Measurements from ENCODE around the gene FCHO1. TPM values are rescaled to one million over a fixed set of nuclear protein-coding genes. Genes with fewer than 3 reads are reported as not detected.

FCHO1 gene
- total RNA-seq, 2 experiments from 2014 or later, result 85.6 to 107 TPM

DNA sequence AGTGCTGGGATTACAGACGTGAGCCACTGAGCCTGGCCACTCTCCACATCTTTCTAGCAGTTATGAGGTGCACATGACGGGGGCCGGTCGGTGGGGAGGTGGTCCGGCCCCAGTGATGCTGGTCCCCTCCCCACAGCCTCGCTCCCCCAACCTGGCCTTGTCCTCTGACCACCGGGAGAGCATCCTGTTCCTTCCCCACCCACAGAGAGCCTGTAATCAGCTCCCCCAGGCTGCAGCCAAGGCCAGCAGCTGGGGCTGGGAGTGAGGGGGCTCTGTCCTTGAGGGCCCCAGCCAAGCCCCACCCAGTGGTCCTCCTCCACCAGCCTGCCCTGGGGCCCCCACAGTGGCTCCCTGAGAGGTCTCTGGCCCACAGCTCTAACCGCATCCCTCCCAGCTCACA, 73.1 kb downstream of the FCHO1 start:
- Histone ChIP-seq H3K4me1 (ENCODE audit: insufficient read depth, low read length, poor library complexity, severe bottlenecking) (no peaks in the 10 kb centered on the region), H3K27ac (ENCODE audit: low read depth, low read length, poor library complexity, severe bottlenecking) (no peak overlapping the region), H3K36me3 (ENCODE audit: insufficient read depth, low read length) (no peaks in the 10 kb centered on the region; the same call in 1 of the 2 replicates), H3K9me3 (ENCODE audit: low read length) (no peaks in the 10 kb centered on the region), H4K20me1 (ENCODE audit: insufficient read depth, low read length) (no peaks in the 10 kb centered on the region), H3K9me2 (ENCODE audit: insufficient read depth, low read length) (no peaks in the 10 kb centered on the region), H3K79me2 (ENCODE audit: insufficient read depth, low read depth, low read length) (no peaks in the 10 kb centered on the region), H3K4me2 (ENCODE audit: low read length) (no peak overlapping the region), H3K4me3 (ENCODE audit: low read depth, low read length, poor library complexity, severe bottlenecking) (no peak overlapping the region), H2AFZ (ENCODE audit: low read length) (no peak overlapping the region)
- CTCF ChIA-PET (ENCODE audit: unreplicated experiment), result no interaction called here
- no TSS peak for BruUV-seq (replicated peaks)
- intact Hi-C loops (cut with micrococcal nuclease; ENCODE audit: unreplicated experiment), result no loop called here
- no peak for DNase-seq (ENCODE audit: low spot score)
- TF ChIP-seq CTCF (conservative IDR thresholded peaks at IDR 0.05; ENCODE audit: low read length) (no peak), EZH2phosphoT487 (IDR thresholded peaks at IDR 0.05; ENCODE audit: borderline replicate concordance, low read depth, low read length) (no peak)
- POLR2A ChIA-PET, result interaction anchor here (0.6 kb wide), 1 partner anchor 24 kb away, joined by 5 read pairs; no protein-coding TSS in a partner anchor

GRCh38 chr19:17826508-17827056, 75.3 kb downstream of the FCHO1 start:
- Histone ChIP-seq H2AFZ (ENCODE audit: low read length) (no peak overlapping the region), H4K20me1 (ENCODE audit: insufficient read depth, low read length) (no peaks in the 10 kb centered on the region), H3K4me1 (ENCODE audit: insufficient read depth, low read length, poor library complexity, severe bottlenecking) (no peaks in the 10 kb centered on the region), H3K9me2 (ENCODE audit: insufficient read depth, low read length) (no peaks in the 10 kb centered on the region), H3K4me3 (ENCODE audit: low read depth, low read length, poor library complexity, severe bottlenecking) (no peak overlapping the region), H3K9me3 (ENCODE audit: low read length) (no peaks in the 10 kb centered on the region), H3K36me3 (ENCODE audit: insufficient read depth, low read length) (peaks cover 7% of the 10 kb centered on the region; the same call in 1 of the 2 replicates), H3K79me2 (ENCODE audit: insufficient read depth, low read depth, low read length) (no peaks in the 10 kb centered on the region), H3K27ac (ENCODE audit: low read depth, low read length, poor library complexity, severe bottlenecking) (no peak overlapping the region), H3K4me2 (ENCODE audit: low read length) (no peak overlapping the region)
- CTCF ChIA-PET (ENCODE audit: unreplicated experiment), result no interaction called here
- POLR2A ChIA-PET, result interaction anchor here (0.5 to 0.6 kb wide), 2 partner anchors 86 to 300 kb away, joined by 3 to 5 read pairs; a partner anchor contains a TSS
- intact Hi-C loops (cut with micrococcal nuclease; ENCODE audit: unreplicated experiment), result no loop called here
- no peak for DNase-seq (ENCODE audit: low spot score)
- TF ChIP-seq EZH2phosphoT487 (IDR thresholded peaks at IDR 0.05; ENCODE audit: borderline replicate concordance, low read depth, low read length) (no peak), CTCF (conservative IDR thresholded peaks at IDR 0.05; ENCODE audit: low read length) (no peak)
- BruUV-seq (replicated peaks), result no TSS peak

DNA sequence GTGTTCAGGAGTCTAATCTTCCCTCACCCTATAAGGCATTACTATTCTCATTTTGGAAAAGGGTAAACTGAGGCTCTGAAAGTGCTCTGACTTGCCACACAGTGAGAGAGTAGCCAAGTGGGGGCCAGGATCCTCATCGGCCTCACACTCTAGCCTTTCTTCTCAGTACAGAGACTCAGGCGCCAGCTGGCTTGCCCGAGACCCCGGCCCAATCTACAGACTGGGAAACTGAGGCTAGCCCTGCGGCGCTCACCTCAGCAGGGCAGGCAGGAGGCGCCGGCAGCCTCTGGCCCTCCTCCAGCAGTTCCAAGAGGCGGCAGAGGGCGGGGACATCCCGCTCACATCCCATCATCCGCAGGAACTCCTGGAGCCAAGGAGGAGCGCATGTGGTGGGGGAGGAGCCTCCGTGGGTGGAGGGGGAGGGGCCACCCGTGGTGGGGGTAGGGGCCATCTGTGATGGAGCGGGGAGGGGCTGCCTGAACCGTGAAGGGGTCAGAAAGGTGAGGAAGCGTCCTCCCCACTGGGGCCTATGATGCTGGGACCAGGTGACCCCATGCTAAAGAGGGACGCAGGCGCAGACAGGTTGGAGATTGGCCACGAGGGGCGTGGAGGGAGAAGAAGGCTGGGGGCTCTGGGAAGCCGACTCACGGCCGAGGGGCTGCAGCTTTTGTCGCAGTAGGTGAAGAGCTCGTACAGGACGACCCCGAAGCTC, 78.7 kb downstream of the FCHO1 start:
- no peak overlapping the region for H3K4me2 ChIP-seq (ENCODE audit: low read length)
- no peak overlapping the region for H3K27ac ChIP-seq (ENCODE audit: low read depth, low read length, poor library complexity, severe bottlenecking)
- H3K79me2 ChIP-seq (ENCODE audit: insufficient read depth, low read depth, low read length), result no peaks in the 10 kb centered on the region
- intact Hi-C loops (cut with micrococcal nuclease; ENCODE audit: unreplicated experiment), result no loop called here
- peaks cover 17% of the 10 kb centered on the region for H3K36me3 ChIP-seq (ENCODE audit: insufficient read depth, low read length)
- H3K4me1 ChIP-seq (ENCODE audit: insufficient read depth, low read length, poor library complexity, severe bottlenecking), result no peaks in the 10 kb centered on the region
- POLR2A ChIA-PET, result interaction anchor here (0.6 kb wide), 1 partner anchor 15 kb away, joined by 3 read pairs; no protein-coding TSS in a partner anchor
- CTCF ChIA-PET (ENCODE audit: unreplicated experiment), result interaction anchor here (0.8 kb wide), 1 partner anchor 29 kb away, joined by 21 read pairs; no protein-coding TSS in a partner anchor
- no peaks in the 10 kb centered on the region for H3K9me2 ChIP-seq (ENCODE audit: insufficient read depth, low read length)
- no peak overlapping the region for H3K4me3 ChIP-seq (ENCODE audit: low read depth, low read length, poor library complexity, severe bottlenecking)
- H2AFZ ChIP-seq (ENCODE audit: low read length), result no peak overlapping the region
- H3K9me3 ChIP-seq (ENCODE audit: low read length), result no peaks in the 10 kb centered on the region
- TF ChIP-seq CTCF (conservative IDR thresholded peaks at IDR 0.05; ENCODE audit: low read length) (no peak), EZH2phosphoT487 (IDR thresholded peaks at IDR 0.05; ENCODE audit: borderline replicate concordance, low read depth, low read length) (no peak)
- no TSS peak for BruUV-seq (replicated peaks)
- no peak for DNase-seq (ENCODE audit: low spot score)
- H4K20me1 ChIP-seq (ENCODE audit: insufficient read depth, low read length), result no peaks in the 10 kb centered on the region

Measured in OCI-LY7 (cell line).